SIG-M5 treated with dmso at 0.1 percent for 504 hours (cell line): ENCODE measurements around the gene ZNF232.
A peak's percentile ranks its signal among the peaks of the same experiment; 100 is the strongest.
"Not testable (repeated sequence)": the region's sequence is repeated elsewhere in the genome, so short reads cannot be mapped to it uniquely, and the experiment has no call there.

Experiments used
- DNase-seq: peaks from one replicate; lab custom pipeline; 2025; ENCODE audit not compliant: unreplicated experiment; lab: John Stamatoyannopoulos, UW

Gene ZNF232

DNA sequence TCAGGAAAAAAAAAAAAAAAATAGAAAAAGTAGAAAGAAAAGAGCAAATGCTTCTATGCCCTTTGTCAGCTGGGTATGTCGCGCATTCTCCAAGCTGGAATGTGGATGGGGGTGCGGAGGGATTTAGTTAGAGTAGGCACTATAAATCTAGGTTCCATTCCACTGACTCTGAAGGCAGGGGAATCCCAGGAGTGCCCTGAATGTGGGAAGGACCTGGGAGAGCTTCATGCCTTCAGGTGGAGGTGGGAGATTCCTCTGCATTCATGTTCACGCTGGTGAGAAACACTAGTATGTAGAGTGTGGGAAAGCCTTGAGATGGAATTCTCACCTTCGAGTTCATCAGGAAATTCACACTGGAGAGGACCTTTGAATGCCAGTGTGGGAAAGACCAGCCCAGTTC is 12.4 kb downstream of the ZNF232 start:
- no peak for DNase-seq

- DNase-seq = no peak
Observed at GRCh38 chr17:5097101-5097834, 14.4 kb downstream of the ZNF232 start.

- no peak for DNase-seq
Observed at GRCh38 chr17:5096731-5097100, 15.0 kb downstream of the ZNF232 start.

GRCh38 chr17:5092218-5093010 is 19.3 kb downstream of the ZNF232 start:
- DNase-seq = no peak

- DNase-seq = no peak
Observed at GRCh38 chr17:5080591-5080990, 31.1 kb downstream of the ZNF232 start.

GRCh38 chr17:5078106-5079028 is 33.3 kb downstream of the ZNF232 start, which contains the start of gene ZFP3:
TSS of gene ZFP3 (plus strand) at chr17:5078467. CDS start at chr17:5091505, 13,038 bp downstream.
- peak; percentile 6 for DNase-seq

- DNase-seq = no peak
Observed at GRCh38 chr17:5077781-5078105, 33.9 kb downstream of the ZNF232 start.

GRCh38 chr17:5077275-5077674 is 34.4 kb downstream of the ZNF232 start:
- not testable (repeated sequence) for DNase-seq

DNA sequence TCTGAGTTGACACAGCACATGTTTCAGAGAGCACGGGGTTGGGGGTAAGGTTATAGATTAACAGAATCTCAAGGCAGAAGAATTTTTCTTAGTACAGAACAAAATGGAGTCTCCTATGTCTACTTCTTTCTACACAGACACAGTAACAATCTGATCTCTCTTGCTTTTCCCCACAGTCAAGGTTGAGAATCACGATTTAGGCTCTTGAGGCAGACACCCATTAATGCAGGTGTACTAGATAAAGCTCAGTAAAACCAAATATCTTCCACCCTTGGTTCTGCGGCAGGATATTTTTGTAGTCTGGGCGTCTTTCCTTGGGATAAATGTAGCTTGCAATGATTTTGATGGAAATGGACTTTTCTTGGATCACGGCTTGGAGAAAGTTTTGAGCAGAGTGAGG is 36.2 kb downstream of the ZNF232 start:
- DNase-seq = not testable (repeated sequence)

DNA sequence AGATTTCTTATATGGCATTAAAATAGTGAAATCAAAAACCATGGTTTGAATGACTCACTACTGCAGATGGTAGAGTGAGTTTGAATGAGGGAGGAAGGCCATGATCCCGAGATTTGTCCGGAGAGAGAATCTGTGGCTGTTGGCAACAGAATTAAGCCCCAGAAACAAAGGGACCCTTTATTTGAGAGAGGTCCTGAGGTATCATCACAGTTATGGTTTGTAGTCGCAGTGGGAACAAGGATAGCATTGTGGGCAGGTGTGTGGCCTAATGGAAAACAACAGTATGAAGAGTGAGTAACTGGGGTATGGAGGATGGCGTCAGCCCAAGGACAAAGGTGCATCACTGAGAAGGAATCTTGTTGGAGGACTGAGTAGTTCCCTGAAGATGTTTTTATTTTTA is 42.0 kb downstream of the ZNF232 start:
- no peak for DNase-seq

GRCh38 chr17:5068236-5068635 is 43.4 kb downstream of the ZNF232 start:
- no peak for DNase-seq

GRCh38 chr17:5065227-5065744 is 46.4 kb downstream of the ZNF232 start:
- DNase-seq = no peak
